Measurements from ENCODE around the gene LRRC27. TPM values are rescaled to one million over a fixed set of nuclear protein-coding genes. Genes with fewer than 3 reads are reported as not detected.
A peak's percentile ranks its signal among the peaks of the same experiment; 100 is the strongest.

Gene LRRC27
- polyA plus RNA-seq, 3 donors: 26.3 to 31.9 (median 26.8) TPM

- DNase-seq (ENCODE audit: extremely low read depth in 1 of 11, low read depth in 9 of 11, low spot score in 4 of 11): no peak
These were observed 70.8 kb downstream of the LRRC27 start for GRCh38 chr10:132402781-132403241.

- no peak for DNase-seq (ENCODE audit: extremely low read depth in 1 of 11, low read depth in 9 of 11, low spot score in 4 of 11)
These were observed 71.6 kb downstream of the LRRC27 start for GRCh38 chr10:132403511-132404168.

DNA sequence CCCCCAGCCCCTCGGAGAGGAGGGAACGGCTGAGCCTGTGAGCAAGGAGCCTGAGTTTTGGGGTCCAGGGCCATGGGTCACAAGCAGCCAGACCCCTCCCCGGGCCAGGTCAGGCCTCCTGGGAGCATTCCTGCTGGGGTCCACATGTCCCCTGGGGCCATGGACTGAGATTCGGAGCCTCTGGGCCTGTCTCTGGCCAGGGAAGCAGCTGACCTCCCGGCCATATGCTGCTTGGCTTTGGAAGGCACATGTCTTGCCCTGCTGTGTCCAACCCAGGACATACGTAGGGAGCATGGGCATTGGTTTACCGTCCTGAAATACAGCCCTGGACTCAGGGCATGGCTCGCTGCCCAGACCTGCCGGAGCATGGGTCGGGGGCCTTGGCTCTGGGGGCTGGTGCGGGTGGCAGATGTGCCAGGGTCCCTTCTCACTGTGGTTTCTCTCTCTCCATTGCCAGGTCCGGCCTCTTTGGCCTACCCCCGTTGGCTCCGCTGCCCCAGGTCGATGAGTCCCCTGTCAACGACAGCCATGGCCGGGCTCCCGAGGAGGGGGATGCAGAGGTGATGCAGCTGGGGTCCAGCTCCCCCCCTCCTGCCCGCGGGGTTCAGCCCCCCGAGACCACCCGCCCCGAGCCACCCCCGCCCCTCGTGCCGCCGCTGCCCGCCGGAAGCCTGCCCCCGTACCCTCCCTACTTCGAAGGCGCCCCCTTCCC, 72.3 kb downstream of the LRRC27 start:
- DNase-seq (ENCODE audit: extremely low read depth in 1 of 11, low read depth in 9 of 11, low spot score in 4 of 11): no peak

- DNase-seq (ENCODE audit: extremely low read depth in 1 of 11, low read depth in 9 of 11, low spot score in 4 of 11): no peak
These were observed 73.0 kb downstream of the LRRC27 start for GRCh38 chr10:132404911-132405462.

DNA sequence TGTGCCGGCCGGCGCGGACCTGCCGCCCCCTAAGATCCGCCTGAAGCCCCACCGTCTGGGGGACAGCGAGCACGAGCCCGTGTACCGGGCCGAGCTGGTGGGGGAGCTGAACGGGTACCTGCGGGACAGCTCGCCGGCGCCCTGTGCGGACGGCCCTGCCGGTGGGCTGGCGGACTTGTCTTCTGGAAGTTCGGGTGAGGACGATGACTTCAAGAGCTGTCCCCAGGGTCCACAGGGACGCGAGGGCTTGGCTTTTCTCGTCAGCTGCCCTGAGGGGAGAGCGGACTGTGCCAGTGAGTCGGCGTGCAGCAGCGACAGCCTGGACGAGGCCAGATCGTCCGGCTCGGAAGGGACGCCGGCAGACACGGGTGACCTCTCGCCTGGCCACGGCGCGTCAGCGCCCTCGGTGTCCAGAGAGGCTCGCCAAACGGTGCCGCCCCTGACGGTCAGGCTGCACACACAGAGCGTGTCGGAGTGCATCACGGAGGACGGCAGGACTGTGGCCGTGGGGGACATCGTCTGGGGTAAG, 73.5 kb downstream of the LRRC27 start:
- DNase-seq (ENCODE audit: extremely low read depth in 1 of 11, low read depth in 9 of 11, low spot score in 4 of 11): no peak

GRCh38 chr10:132406181-132406580, 74.2 kb downstream of the LRRC27 start:
- no peak for DNase-seq (ENCODE audit: extremely low read depth in 1 of 11, low read depth in 9 of 11, low spot score in 4 of 11)

GRCh38 chr10:132406750-132407149, 74.8 kb downstream of the LRRC27 start:
- DNase-seq (ENCODE audit: extremely low read depth in 1 of 11, low read depth in 9 of 11, low spot score in 4 of 11): no peak

GRCh38 chr10:132407243-132407746, 75.3 kb downstream of the LRRC27 start:
- DNase-seq (ENCODE audit: extremely low read depth in 1 of 11, low read depth in 9 of 11, low spot score in 4 of 11): no peak

- DNase-seq (ENCODE audit: extremely low read depth in 1 of 11, low read depth in 9 of 11, low spot score in 4 of 11): peak in 4 of 11 donors; percentile 65 to 84 (median 82)
These were observed 75.9 kb downstream of the LRRC27 start for GRCh38 chr10:132407846-132408278.

DNA sequence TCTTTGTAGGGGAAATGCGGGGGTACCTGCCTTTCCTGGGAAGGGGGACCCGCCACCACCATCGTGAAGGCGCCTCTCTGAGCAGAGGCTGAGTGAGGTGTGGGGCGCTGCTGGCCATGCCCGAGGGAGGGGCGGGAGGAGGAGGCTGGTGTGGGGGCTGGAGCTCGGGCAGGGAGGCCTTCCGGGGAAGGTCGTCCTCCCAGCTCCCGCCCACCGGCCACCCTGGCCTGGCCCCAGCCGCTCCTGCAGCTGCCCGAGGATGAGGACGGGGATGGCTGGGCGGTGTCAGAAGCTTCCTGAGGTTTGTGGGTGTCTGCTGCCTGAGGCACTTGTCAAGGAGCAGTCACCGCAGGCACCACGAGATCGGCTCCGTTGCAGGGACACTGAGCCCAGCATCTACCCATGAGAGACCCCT, 76.4 kb downstream of the LRRC27 start:
- no peak for DNase-seq (ENCODE audit: extremely low read depth in 1 of 11, low read depth in 9 of 11, low spot score in 4 of 11)

DNA sequence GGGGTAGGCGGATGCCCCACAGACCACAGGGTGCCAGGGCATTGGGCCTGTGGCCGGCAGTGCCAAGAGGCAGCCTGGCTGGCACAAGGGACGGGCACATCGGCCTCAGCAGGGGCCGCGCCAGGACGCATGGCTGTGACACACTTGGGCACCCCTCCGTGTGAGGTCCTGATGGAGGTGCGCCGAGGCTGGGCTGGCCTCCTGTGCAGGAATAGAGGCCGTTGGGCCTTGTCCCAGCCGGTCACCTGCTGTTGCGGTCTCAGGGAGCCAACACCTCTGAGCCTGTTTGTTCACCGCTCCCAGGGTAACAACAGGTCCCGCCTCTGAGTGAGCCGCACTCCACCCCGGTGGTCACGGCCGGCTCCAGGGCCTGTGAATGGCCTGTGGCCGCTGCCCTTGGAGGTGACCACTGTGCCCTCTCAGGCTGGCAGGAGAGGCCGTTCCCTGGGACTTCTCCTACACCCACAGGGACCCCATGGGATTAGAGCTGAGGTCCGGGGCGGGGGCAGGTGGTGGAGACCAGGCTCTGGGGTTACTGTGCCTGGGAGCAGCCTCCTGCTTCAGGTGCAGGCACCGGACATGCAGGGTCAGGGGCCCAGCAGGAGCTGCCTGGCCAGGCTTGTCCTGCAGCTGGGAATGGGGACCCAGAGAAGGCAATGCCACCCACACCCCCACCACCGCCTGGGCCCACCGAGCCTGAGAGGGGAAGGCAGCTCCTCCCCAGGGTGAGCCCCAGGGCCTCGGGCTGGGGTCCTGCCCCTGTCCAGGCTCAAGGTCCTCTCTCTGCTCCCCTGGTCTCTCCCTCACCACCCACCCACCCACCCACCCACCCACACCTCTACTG, 77.1 kb downstream of the LRRC27 start:
- no peak for DNase-seq (ENCODE audit: extremely low read depth in 1 of 11, low read depth in 9 of 11, low spot score in 4 of 11)

- DNase-seq (ENCODE audit: extremely low read depth in 1 of 11, low read depth in 9 of 11, low spot score in 4 of 11): no peak
These were observed 77.7 kb downstream of the LRRC27 start for GRCh38 chr10:132409667-132410028.

- DNase-seq (ENCODE audit: extremely low read depth in 1 of 11, low read depth in 9 of 11, low spot score in 4 of 11): no peak
These were observed 78.2 kb downstream of the LRRC27 start for GRCh38 chr10:132410056-132410778.

DNA sequence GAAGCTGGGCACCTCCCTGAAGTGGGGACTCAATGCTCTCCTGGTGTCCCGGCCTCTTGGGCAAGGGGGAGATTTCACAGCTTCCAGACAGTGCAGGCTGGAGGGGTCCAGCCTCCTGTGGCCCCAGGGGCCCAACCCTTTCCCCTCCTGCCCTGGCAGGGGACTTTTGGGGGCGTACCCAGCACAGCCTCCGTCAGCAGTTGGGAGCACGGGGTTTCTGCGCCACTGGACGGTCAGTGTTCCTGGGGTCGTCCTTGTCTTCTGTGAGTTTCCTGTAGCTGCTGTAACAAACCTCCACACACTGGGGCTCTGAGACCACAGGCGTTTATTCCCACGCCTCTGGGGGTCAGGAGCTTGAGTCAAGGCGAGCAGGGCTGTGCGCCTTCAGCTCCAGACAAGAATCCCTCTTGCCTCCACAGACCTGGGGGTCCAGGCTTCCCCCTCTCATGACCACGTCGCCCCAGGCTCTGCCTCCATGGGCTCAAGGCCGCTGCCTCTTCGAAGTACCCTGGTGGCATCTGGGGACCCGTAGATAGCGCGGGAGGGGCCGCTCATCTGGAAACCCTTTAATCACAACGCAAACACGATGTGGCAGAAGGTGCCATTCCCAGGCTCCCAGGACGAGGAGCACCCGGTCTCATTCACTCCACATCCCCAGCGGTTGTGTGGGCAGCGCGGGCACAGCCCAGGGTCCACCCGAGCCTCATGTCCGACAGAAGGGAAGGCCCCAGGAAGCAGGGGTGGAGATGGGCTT, 79.0 kb downstream of the LRRC27 start:
- no peak for DNase-seq (ENCODE audit: extremely low read depth in 1 of 11, low read depth in 9 of 11, low spot score in 4 of 11)

- peak in 1 of 11 donors; percentile 61 for DNase-seq (ENCODE audit: extremely low read depth in 1 of 11, low read depth in 9 of 11, low spot score in 4 of 11)
These were observed 79.7 kb downstream of the LRRC27 start for GRCh38 chr10:132411561-132412253.

- DNase-seq (ENCODE audit: extremely low read depth in 1 of 11, low read depth in 9 of 11, low spot score in 4 of 11): no peak
These were observed 80.6 kb downstream of the LRRC27 start for GRCh38 chr10:132412316-132413192.

Data from renal cortex interstitium (tissue), 11 donors.